C1 segment of cervical spinal cord (tissue), 14 donors: ENCODE data around the gene ELAPOR1.
A peak's percentile ranks its signal among the peaks of the same experiment; 100 is the strongest.
"Not testable (repeated sequence)": the region's sequence is repeated elsewhere in the genome, so short reads cannot be mapped to it uniquely, and the experiment has no call there.

Source experiments
- DNase-seq, 14 donors: peaks; one replicate each; lab custom pipeline; 2025; lab: John Stamatoyannopoulos, UW

The ELAPOR1 gene

GRCh38 chr1:109135940-109136339 lies 22.0 kb downstream of the ELAPOR1 start:
- no peak for DNase-seq

- no peak for DNase-seq
Measured at GRCh38 chr1:109136766-109137165, 22.9 kb downstream of the ELAPOR1 start.

DNA sequence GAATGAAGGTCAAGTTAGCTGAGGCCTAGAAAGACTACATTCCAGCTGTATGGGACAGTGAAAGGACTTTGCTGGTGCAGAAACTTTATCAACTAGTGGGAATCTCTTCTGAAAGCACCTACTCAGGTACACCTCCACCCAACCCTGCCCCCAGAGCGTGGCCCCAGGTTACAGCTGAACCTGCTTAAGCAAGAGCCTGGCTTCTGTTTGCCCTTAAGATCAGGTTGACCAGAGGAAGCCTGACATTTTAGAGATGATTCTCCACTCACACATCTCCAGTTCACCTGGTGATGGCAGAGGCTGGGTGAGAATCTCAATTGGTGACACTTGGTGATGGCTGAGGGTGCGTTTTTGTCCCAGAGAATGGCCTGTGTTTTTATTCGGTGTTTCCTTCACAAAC lies 24.0 kb downstream of the ELAPOR1 start:
- DNase-seq, result no peak

- no peak for DNase-seq
Measured at GRCh38 chr1:109138358-109138757, 24.4 kb downstream of the ELAPOR1 start.

DNA sequence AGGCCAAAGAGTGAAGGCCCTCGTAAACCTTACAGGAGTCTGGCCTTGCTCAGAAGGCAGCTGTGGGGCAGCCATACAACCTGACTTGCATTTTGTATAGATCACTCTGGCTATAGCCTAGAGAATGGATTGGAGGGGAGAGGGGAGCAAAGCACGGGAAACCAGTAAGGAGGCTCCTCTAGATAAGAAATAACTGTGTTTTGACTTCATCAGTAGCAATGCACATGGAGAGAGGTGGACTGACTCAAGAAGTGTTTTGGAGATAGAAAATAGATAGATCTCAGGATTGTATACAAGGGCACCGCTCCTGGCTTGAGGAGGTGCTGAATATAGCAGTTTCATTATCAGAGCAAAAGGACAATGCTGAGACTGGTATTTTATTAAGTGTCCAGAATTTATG lies 26.5 kb downstream of the ELAPOR1 start:
- DNase-seq, result no peak

DNA sequence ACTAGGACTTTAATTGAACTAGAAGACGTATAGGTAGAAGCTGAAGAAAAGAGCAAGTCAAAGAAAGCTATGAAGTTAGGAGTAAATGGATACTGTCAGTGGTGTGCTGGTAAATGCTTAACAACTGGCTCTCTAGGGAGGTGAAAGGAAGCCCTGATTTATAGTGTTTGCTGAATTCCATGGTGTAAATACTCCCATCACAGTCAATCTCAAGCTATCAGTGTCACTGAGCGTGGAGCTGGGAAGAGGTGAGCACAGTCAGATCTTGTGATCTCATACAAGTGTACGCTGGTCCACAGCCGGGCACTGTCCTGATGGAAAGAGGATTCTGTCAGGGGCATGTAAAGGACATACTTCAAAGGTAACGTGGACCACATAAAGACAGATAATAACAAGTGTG lies 28.3 kb downstream of the ELAPOR1 start:
- no peak for DNase-seq

- not testable (repeated sequence) for DNase-seq
Measured at GRCh38 chr1:109142725-109143124, 28.8 kb downstream of the ELAPOR1 start.

GRCh38 chr1:109148987-109149561 lies 35.2 kb downstream of the ELAPOR1 start:
- DNase-seq, result no peak

GRCh38 chr1:109149874-109150601 lies 36.1 kb downstream of the ELAPOR1 start:
- no peak for DNase-seq

DNA sequence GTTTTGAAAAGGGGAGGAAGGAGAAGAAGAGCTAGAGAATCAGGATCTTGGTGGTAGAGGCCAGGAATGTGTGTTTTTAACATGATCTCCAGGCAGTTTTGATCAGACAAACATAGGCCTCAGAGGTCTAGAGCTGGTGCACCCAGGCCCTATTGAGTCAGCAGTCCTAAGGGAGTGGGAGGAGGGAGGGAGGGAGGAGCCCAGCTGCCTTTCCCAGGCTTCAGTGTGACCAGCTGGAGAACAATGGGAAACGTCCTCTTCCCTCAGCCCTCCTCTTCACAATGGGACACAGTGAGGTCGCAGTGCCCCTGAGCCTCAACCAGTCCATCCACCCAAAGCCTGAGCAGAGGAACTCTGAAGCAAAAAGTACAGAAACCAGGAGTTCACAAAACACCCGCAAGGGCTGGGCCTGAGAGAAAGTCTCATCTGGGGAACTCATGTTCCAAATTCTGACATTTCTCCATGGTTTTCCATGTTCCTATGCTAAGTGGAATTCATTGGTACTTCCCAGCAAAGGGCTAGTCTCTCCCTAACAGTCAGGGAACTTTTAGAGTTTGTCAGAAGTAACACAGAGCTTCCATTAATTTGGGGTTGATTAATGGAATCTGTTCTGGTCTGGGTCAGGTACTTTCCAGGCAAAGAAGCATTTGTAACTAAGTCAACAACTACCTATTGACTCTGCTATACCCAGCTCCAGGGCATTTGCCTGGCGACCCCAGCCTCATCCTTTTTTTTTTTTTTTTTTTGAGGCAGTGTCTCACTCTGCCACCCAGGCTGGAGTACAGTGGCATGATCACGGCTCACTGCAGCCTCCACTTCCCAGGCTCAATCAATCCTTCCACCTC lies 37.5 kb downstream of the ELAPOR1 start:
- peak in 10 of 14 donors; percentile 9 to 58 (median 36) for DNase-seq

DNA sequence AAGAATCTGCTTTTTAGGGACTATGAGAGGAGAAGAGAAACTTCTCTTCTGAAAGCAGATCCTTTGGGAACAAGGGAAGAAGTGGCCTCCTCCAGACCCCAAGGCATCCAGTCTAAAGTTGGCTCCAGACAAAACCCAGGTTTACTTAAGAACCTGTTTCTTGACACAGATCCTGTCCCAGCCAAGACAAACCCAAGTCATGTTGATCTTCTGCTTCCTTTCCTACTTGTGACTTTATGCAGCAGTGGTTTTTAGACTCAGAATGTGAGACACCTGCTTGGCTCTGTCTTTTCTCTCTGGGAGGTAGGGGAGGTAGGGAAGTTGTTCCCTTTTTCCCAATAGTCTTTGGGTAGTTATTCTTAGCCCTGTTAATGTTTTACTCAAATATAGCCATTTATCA lies 38.3 kb downstream of the ELAPOR1 start:
- no peak for DNase-seq

DNA sequence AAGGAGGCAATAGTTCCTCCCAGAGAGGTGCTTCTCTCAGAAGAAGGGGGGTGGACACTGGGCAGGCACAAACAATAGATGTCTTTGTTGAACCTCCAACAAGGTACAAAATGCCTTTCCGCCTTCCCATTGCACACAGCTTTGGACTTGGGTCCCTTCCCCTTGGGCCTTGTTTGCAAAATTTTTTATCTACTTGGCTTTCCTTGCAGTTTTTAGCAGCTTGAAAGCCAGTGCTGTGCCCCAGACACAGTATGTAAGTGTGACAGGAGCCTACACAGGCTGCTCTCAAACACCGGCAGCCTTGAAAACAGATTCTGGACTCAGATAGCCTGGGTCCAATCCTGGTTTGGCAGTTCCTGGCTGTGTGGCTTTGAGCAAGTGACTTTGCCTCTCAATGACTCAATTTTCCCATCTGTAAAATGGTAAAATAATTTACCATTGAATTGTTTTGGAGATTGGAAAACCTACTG lies 43.0 kb downstream of the ELAPOR1 start:
- DNase-seq, result no peak

GRCh38 chr1:109158433-109158832 lies 44.5 kb downstream of the ELAPOR1 start:
- DNase-seq, result no peak

GRCh38 chr1:109159326-109159725 lies 45.4 kb downstream of the ELAPOR1 start:
- DNase-seq, result no peak

DNA sequence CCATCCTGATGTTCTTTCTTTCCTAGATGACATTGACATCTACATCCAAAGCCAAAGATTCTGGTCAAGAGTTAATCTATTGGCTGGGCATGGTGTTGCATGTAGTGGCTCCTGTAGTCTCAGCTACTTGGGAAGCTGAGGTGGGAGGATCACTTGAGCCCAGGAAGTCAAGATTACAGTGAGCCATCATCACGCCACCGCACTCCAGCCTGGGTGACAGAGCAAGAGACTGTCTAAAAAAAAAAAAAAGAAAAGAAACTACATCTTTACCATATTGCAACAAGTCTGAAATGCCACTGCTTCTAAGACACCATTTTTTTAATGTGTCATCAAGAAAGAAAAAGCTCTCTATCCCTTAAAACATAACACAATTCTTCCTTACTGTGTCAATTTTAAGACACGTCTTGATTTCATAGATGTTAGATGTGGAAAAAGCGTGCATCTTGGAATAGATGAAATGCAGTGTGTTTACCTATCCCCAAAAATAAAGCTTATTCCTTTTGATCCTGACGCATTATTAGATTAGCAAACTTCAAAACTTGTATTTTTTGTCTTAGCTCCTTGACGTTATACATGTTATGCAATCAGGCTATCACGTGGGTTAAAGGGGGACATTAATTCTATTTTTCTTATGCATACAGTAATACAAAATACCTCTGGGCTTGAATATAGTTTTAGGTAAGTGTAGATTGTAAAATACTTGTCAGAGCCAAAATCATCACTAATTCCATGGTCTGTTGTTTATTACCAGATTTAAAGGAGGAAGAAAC lies 46.3 kb downstream of the ELAPOR1 start:
- no peak for DNase-seq

DNA sequence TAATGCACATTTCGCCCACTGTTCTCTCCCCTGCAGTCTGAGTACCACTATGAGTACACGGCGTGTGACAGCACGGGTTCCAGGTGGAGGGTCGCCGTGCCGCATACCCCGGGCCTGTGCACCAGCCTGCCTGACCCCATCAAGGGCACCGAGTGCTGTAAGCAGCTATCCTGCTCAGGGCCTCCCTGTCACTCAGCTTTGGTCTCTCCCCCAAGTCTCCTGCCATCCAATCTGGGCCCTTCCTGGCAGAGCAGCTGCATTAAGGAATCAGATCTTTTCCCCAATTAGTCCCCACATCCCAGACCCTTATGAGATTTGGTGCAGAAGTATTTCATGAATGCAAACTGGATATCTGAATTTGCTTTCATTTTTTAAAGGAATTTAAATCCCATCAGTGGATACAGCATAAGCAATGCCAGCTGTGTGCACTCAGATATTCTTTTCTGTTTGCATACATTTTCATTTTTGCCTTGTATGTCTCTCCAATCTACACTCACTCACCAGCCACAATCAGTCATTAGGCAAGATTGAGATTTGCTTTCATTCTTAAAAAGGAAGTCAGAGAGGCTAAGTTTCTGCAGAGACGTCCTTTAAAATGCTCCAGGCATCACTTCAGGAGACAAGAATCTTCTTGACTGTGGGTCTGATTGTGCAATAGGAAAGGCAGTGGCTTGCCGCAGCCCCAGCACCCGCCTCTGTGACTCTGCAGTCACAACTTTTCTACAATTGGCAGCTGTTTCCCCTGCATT lies 48.1 kb downstream of the ELAPOR1 start:
- DNase-seq, result peak in 3 of 14 donors; percentile 16 to 33 (median 29)

DNA sequence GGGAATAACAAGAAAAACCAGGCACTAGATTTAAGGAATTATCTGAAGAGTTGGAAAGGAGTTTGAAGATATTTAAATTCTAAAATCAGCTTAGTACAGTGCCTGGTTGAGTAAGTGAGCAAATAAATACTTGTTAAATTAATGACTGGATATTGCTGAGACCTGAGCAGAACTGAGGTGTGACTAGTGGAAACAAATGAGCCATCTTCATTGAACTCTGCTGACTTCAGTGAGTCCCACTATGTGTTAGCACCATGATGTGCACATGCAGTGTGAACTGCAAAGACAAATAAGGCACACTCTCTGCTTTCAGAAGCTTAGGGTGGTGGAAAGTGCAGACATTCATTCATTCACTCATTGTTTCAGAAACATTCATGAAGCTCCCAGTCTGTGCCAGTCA lies 48.7 kb downstream of the ELAPOR1 start:
- no peak for DNase-seq

DNA sequence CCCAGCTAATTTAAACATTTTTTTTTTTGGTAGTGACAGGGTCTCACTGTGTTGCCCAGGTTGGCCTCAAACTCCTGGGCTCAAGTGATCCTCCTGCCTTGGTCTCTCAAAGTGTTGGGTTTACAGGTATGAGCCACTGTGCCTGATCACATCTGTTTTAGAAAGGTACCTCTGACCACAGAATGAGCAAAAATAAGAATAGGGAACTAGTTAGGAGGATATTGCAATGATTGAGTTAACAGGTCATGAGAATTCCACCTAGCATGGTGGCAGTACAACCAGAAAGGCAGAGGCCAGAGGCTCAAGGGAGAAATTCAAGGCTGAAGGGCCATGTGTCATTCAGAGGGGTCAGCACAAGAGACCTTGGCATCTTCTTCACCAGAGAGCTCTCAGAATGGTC lies 49.6 kb downstream of the ELAPOR1 start:
- no peak for DNase-seq
